Measurements from ENCODE around the gene FAM185A.

- no peak for TF ChIP-seq GATA2 (IDR thresholded peaks at IDR 0.05; ENCODE audit: low read depth, low read length)
- no peak for TF ChIP-seq GATA3 (IDR thresholded peaks at IDR 0.05; ENCODE audit: low read depth, low read length)
These were observed 93.5 kb downstream of the FAM185A start for GRCh38 chr7:102842284-102842683.
